ENCODE data around the gene SLC5A3.

SLC5A3 gene

GRCh38 chr21:34100337-34100736 lies 27.0 kb downstream of the SLC5A3 start:
- DNase-seq (ENCODE audit: low spot score): no peak

GRCh38 chr21:34100790-34101189 lies 27.4 kb downstream of the SLC5A3 start:
- DNase-seq (ENCODE audit: low spot score): no peak

- no peak for DNase-seq (ENCODE audit: low spot score)
Observed at GRCh38 chr21:34105947-34106541, 32.7 kb downstream of the SLC5A3 start.

- no peak for DNase-seq (ENCODE audit: low spot score)
Observed at GRCh38 chr21:34107606-34108005, 34.2 kb downstream of the SLC5A3 start.

GRCh38 chr21:34109075-34109474 lies 35.7 kb downstream of the SLC5A3 start:
- DNase-seq (ENCODE audit: low spot score): no peak

- DNase-seq (ENCODE audit: low spot score): no peak
Observed at GRCh38 chr21:34110594-34111202, 37.3 kb downstream of the SLC5A3 start.

DNA sequence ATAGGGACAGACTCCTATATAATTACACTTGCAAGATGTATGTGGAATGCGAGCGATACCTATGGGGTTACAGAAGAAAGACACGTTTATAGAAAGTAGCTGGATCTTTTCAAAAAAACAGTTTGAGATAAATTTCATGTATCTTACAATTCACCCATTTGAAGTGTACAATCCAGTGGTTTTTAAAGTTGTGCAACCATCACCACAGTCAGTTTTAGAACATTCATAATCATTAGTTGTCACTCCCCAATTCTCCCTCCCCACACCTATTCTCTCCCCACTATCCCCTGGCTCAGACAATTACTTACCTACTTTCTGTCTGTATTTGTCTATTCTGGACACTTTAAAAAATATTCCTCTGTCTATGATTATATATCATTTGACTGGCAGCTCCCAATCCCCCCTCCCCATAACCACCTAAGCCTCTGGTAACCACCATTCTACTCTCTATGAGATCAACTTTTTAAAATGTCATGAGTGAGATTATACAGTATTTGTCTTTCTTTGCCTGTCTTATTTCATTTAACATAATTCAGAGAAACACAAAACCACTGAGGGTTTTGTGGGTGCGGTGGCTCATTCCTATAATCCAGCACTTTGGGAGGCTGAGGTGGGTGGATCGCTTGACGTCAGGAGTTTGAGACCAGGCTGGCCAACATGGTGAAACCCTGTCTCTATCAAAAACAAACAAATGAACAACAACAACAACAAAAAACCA lies 39.1 kb downstream of the SLC5A3 start:
- DNase-seq (ENCODE audit: low spot score): no peak

- no peak for DNase-seq (ENCODE audit: low spot score)
Observed at GRCh38 chr21:34113842-34114241, 40.5 kb downstream of the SLC5A3 start.

- no peak for DNase-seq (ENCODE audit: low spot score)
Observed at GRCh38 chr21:34115160-34115559, 41.8 kb downstream of the SLC5A3 start.

DNA sequence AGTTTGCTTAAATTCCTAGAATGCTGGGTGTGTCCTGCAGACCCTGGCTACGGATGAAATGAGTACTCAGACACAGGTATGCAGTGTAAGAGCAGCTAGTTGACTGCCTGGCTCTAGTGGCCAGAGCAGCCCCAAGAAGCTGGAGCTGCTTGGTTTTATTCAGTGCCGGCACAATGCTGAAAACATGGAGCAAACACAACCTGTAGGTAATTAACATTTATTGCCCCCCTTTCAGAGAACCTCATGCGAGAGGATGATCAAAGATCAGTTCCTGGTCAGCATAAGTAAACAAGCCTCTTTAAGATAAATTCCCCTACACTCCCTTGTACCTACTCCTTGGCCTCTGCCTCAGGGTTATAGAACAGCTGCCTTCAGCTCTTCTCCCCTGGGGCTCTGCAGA lies 43.2 kb downstream of the SLC5A3 start:
- DNase-seq (ENCODE audit: low spot score): no peak

GRCh38 chr21:34120867-34121266 lies 47.5 kb downstream of the SLC5A3 start:
- DNase-seq (ENCODE audit: low spot score): no peak

DNA sequence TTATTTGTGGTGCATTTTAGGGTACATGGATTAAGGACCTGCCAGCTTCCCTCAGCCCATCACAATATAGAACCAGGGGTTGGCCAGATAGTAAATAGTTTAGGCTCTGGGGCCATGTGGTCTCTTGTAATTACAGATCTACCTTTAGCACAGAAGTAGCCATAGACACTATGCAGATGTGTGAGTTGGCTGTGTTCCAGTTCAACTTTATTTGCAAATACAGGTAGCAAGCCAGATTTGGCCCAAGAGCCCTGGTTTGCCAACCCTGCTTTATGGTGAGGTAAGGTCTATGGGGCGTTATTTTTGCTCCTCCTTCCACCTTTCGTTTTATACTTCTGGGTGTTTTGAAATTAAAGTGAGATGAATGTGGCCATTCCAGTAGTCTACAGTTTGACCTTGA lies 48.7 kb downstream of the SLC5A3 start:
- no peak for DNase-seq (ENCODE audit: low spot score)

All from left forelimb (tissue), 1 donor.